Right lobe of liver (tissue), 6 donors: ENCODE data around the gene TFR2. TPM values are rescaled to one million over a fixed set of nuclear protein-coding genes. Genes with fewer than 3 reads are reported as not detected.

Experiments
- ATAC-seq, 4 donors: fragments of 200-7000 bp; cut with Tn5 transposase; one replicate each; pipeline ENCODE4 v1.9.1; 2020; ENCODE audit warnings: mild to moderate bottlenecking in 4 of 4, moderate library complexity in 4 of 4
- DNase-seq, 3 donors: peaks; one replicate each; pipeline ENCODE4 v3.0.0-alpha.2; 2020
- H3K27ac ChIP-seq, 3 donors: fragments of 200-600 bp; one replicate each; pipeline ENCODE4 v1.8.0; 2022
- H3K27me3 ChIP-seq, 2 donors: fragments of 200-600 bp; one replicate each; pipeline ENCODE4 v1.8.0; 2022
- H3K36me3 ChIP-seq, 4 donors: fragments of 200-600 bp; sonication (generic) in 1 of 4; one replicate each; pipeline versions ENCODE4 v1.5.1 to v1.8.0; 2017 to 2022; ENCODE audit warnings: control low read depth in 1 of 4
- H3K4me1 ChIP-seq, 4 donors: fragments of 200-600 bp; sonication (generic) in 1 of 4; one replicate each; pipeline versions ENCODE4 v1.5.1 to v1.8.0; 2017 to 2022; ENCODE audit warnings: control low read depth in 1 of 4
- H3K4me3 ChIP-seq, 3 donors: fragments of 200-600 bp; one replicate each; pipeline ENCODE4 v1.8.0; 2022
- H3K9me3 ChIP-seq, 4 donors: fragments of 200-600 bp; sonication (generic) in 1 of 4; one replicate each; pipeline versions ENCODE4 v1.5.1 to v1.8.0; 2017 to 2022; ENCODE audit warnings: control low read depth in 1 of 4
- POLR2A ChIP-seq: fragments of 450-650 bp; IDR thresholded peaks from one replicate; pipeline ENCODE4 v1.6.1; 2017; ENCODE audit warnings: antibody characterized with exemption, mild to moderate bottlenecking
- WGBS: methylation state at CpG from one replicate; pipeline ENCODE4 v1.1.6; 2018; ENCODE audit warnings: low coverage, low lambda C conversion rate; ENCODE audit not compliant: insufficient coverage; ENCODE audit errors: missing lambda C conversion rate; 5-methylcytosine and 5-hydroxymethylcytosine counted together
- intact Hi-C, 2 donors: fragments of 100-400 bp; cut with DNase I; formaldehyde crosslinking; loops; one replicate each; pipeline versions ENCODE4 v1.11.2 to v1.14.1; 2022
- total RNA-seq, 6 experiments: library from RNA; depleted of rRNA in 2 of 6; stranded (reverse); fragments of >200 nt in 2 of 6; fragmentation: NEBNext Ultra II Directional in 3 of 6; extraction: Animal tissue kit (Norgen Biotek cat#: 25700) in 3 of 6; gene quantifications; one replicate each; pipeline versions ENCODE4 v1.1.0 to v1.2.4, GENCODE V29; 2016 to 2023
- TF ChIP-seq, protein P1 (sequence below), 4 donors: fragments of 200-600 bp in 3 of 4; fragments of 450-650 bp in 1 of 4; IDR thresholded peaks; one replicate each; pipeline versions ENCODE4 v1.5.1 to v1.8.0; 2016 to 2022; ENCODE audit warnings: antibody characterized with exemption in 4 of 4, mild to moderate bottlenecking in 2 of 4
- donor health status: DM: no; HTN: yes; CAD: no.
- donor health status: DM: no; HTN: no; CAD: no.
- donor health status: DM: no; HTN: no; CAD: no.
- donor health status: DM: no; HTN: yes; CAD: no.
- donor health status: DM: no; HTN: yes; CAD: no.

Gene TFR2
- total RNA-seq, 6 experiments from 2014 or later: 413 to 669 (median 501) TPM

DNA sequence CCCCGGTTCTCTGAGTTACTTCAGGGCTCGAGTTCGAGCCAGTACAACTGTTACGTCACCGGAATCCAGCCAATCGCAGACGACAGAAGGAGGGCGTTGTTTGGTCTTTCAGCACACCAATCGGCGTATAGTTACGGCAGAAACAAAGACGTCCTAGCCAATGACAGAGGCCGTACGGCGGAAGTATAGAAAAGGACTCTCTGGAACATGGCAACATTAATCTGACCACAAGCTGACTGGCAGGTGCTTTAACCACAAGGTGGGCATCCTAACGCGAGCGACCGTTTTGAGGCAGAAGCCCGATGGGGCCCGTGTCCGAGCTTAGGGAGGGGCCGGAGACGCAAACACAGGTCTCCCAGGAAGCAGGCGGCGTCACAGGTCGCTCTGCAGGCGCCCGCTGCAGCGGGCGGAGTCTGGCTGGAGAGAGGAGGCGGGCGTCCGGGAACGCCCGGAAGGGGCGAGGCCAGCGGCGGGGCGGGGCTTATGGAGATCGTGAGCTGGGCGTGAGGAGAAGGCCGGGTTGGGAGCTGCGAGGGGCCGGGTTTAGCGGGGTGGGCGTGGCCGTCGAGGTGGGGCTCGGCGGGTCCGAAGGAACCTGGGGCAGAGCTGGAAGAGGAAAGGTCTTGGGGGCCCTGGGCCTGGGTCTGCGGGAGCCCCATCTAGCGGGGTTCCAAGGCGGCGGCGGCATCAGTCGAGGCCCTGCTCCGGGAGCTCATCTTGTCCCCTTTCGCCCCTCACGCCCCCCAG lies 29.2 kb downstream of the TFR2 start, which contains the start of gene MOSPD3:
Gene MOSPD3, plus strand, starts transcription at position 558 of the 747 bp plus-strand sequence. CDS start 252 bp downstream, outside the sequence.
- DNase-seq (peak; percentile 99 to 100 (median 99)), ATAC-seq (peak; percentile 94 to 97 (median 94))
- no peaks in the 10 kb centered on the region for H3K9me3 ChIP-seq
- 0% methylated on average over 22 of the region's 61 CpGs for WGBS
- peak within 1 kb of the TSS; percentile 92 to 98 (median 94) for H3K27ac ChIP-seq
- intact Hi-C loops: no loop called here
- H3K36me3 ChIP-seq: no peaks in the 10 kb centered on the region
- peaks cover 0 to 12% (median 0%) of the 10 kb centered on the region in 4 donors for H3K4me1 ChIP-seq
- no peaks in the 10 kb centered on the region for H3K27me3 ChIP-seq
- TF ChIP-seq POLR2A: peak; percentile 93
- TF ChIP-seq, protein P1, sequence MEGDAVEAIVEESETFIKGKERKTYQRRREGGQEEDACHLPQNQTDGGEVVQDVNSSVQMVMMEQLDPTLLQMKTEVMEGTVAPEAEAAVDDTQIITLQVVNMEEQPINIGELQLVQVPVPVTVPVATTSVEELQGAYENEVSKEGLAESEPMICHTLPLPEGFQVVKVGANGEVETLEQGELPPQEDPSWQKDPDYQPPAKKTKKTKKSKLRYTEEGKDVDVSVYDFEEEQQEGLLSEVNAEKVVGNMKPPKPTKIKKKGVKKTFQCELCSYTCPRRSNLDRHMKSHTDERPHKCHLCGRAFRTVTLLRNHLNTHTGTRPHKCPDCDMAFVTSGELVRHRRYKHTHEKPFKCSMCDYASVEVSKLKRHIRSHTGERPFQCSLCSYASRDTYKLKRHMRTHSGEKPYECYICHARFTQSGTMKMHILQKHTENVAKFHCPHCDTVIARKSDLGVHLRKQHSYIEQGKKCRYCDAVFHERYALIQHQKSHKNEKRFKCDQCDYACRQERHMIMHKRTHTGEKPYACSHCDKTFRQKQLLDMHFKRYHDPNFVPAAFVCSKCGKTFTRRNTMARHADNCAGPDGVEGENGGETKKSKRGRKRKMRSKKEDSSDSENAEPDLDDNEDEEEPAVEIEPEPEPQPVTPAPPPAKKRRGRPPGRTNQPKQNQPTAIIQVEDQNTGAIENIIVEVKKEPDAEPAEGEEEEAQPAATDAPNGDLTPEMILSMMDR (IDR thresholded peaks at IDR 0.05): peak in 1 of 4 donors; percentile 5
- H3K4me3 ChIP-seq: peak within 1 kb of the TSS; percentile 68 to 73 (median 71)

DNA sequence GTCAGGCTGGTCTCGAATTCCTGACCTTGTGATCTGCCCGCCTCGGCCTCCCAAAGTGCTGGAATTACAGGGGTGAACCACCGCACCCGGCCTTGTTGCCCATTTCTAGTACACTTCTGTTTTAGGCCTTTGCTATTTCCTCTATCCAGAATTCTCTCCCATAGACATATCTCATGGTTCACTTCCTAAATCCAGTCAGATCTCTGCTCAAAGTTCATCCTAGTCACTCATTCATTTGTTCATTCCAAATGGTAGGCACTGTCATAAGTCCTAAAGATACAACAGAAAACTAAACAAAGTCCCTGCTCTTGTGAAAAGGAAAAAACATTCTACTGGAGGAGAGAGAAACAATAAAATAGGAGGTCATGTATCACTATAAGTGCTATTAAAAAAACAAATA lies 31.4 kb downstream of the TFR2 start:
- Histone ChIP-seq H3K27ac (peak overlapping the region in 2 of 3 donors; percentile 94 to 98), H3K4me1 (peaks cover 0 to 17% (median 4%) of the 10 kb centered on the region in 4 donors), H3K9me3 (no peaks in the 10 kb centered on the region), H3K36me3 (no peaks in the 10 kb centered on the region), H3K27me3 (no peaks in the 10 kb centered on the region), H3K4me3 (no peak overlapping the region)
- TF ChIP-seq, protein P1 (IDR thresholded peaks at IDR 0.05): no peak
- no peak for TF ChIP-seq POLR2A
- intact Hi-C loops: no loop called here
- WGBS: 87% methylated on average over 5 of the region's 5 CpGs
- DNase-seq (no peak), ATAC-seq (no peak)

GRCh38 chr7:100607111-100607510 lies 34.2 kb downstream of the TFR2 start:
- 74% methylated on average over 3 of the region's 8 CpGs for WGBS
- Histone ChIP-seq H3K4me3 (no peak overlapping the region), H3K4me1 (peaks cover 0 to 23% (median 10%) of the 10 kb centered on the region in 4 donors), H3K9me3 (no peaks in the 10 kb centered on the region), H3K27me3 (no peaks in the 10 kb centered on the region), H3K36me3 (no peaks in the 10 kb centered on the region), H3K27ac (no peak overlapping the region)
- DNase-seq (no peak), ATAC-seq (no peak)
- intact Hi-C loops: no loop called here
- TF ChIP-seq, protein P1 (IDR thresholded peaks at IDR 0.05): no peak
- no peak for TF ChIP-seq POLR2A

DNA sequence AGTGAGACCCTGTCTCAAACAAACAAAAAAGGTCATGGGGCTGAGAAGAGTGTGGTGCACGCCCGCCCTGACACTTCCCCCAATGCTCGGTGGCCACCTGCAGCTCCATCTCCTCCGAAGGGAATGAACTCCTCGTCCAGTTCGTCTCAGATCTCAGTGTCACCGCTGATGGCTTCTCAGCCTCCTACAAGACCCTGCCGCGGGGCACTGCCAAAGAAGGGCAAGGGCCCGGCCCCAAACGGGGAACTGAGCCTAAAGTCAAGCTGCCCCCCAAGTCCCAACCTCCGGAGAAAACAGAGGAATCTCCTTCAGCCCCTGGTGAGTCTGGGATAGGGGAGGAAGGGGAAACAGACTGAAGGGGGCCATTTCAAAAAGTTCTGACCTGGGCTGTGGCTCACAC lies 35.0 kb downstream of the TFR2 start:
- Histone ChIP-seq H3K9me3 (no peaks in the 10 kb centered on the region), H3K27me3 (no peaks in the 10 kb centered on the region), H3K36me3 (no peaks in the 10 kb centered on the region), H3K4me1 (peaks cover 0 to 23% (median 12%) of the 10 kb centered on the region in 4 donors), H3K27ac (no peak overlapping the region), H3K4me3 (no peak overlapping the region)
- intact Hi-C loops: no loop called here
- no peak for DNase-seq
- TF ChIP-seq, protein P1 (IDR thresholded peaks at IDR 0.05): no peak
- TF ChIP-seq POLR2A: no peak
- no peak for ATAC-seq
- WGBS: 100% methylated on average over 4 of the region's 12 CpGs
